GM12878 (cell line): ENCODE results near the gene IL23R. TPM values are rescaled to one million over a fixed set of nuclear protein-coding genes. Genes with fewer than 3 reads are reported as not detected.
A peak's percentile ranks its signal among the peaks of the same experiment; 100 is the strongest.

ENCODE experiments used
- BMI1 ChIP-seq: fragments of 450-650 bp; IDR thresholded peaks from 2 replicates; pipeline ENCODE4 v1.6.1; 2016; ENCODE audit warnings: mild to moderate bottlenecking, moderate library complexity, borderline replicate concordance
- CBX3 ChIP-seq: fragments of 200-600 bp; sonication (generic); IDR thresholded peaks from 2 replicates; pipeline ENCODE4 v1.6.1; 2016; ENCODE audit warnings: low read depth, borderline replicate concordance
- CHD2 ChIP-seq: IDR thresholded peaks from 2 replicates; pipeline ENCODE4 v1.6.1; 2011; ENCODE audit warnings: low read depth, low read length, improper control_type of control experiment, borderline replicate concordance
- CREB1 ChIP-seq: IDR thresholded peaks from 2 replicates; pipeline ENCODE4 v1.6.1; 2012; ENCODE audit warnings: low read depth, mild to moderate bottlenecking, inconsistent platforms
- HDAC2 ChIP-seq: fragments of 200-600 bp; sonication (generic); IDR thresholded peaks from 2 replicates; pipeline ENCODE4 v1.6.1; 2017
- HDGF ChIP-seq: fragments of 450-650 bp; IDR thresholded peaks from 2 replicates; pipeline ENCODE4 v1.6.1; 2016; ENCODE audit warnings: antibody characterized with exemption
- JUNB ChIP-seq: IDR thresholded peaks from 2 replicates; pipeline ENCODE4 v1.6.1; 2016; ENCODE audit warnings: antibody characterized with exemption, mild to moderate bottlenecking
- KAT2A ChIP-seq: conservative IDR thresholded peaks from 2 replicates; pipeline ENCODE4 v1.6.1; 2011; ENCODE audit warnings: low read depth, low read length; ENCODE audit not compliant: control insufficient read depth
- KDM1A ChIP-seq: fragments of 200-600 bp; sonication (generic); IDR thresholded peaks from 2 replicates; pipeline ENCODE4 v1.6.1; 2016; ENCODE audit warnings: borderline replicate concordance
- POLR2AphosphoS5 ChIP-seq: IDR thresholded peaks from 2 replicates; pipeline ENCODE4 v1.6.1; 2011; ENCODE audit warnings: mild to moderate bottlenecking, low read length, inconsistent platforms
- RB1 ChIP-seq: fragments of 450-650 bp; formaldehyde crosslinking; IDR thresholded peaks from 2 replicates; pipeline ENCODE4 v1.6.1; 2017; ENCODE audit warnings: mild to moderate bottlenecking, borderline replicate concordance
- STAT1 ChIP-seq: fragments of 450-650 bp; conservative IDR thresholded peaks from 2 replicates; pipeline ENCODE4 v1.6.1; 2014; ENCODE audit warnings: antibody characterized with exemption, mild to moderate bottlenecking
- SUPT20H ChIP-seq: IDR thresholded peaks from 2 replicates; pipeline ENCODE4 v1.6.1; 2011; ENCODE audit warnings: low read depth, mild to moderate bottlenecking, low read length, moderate library complexity, borderline replicate concordance; ENCODE audit not compliant: control insufficient read depth
- ZBED1 ChIP-seq: IDR thresholded peaks from 2 replicates; pipeline ENCODE4 v1.6.1; 2016; ENCODE audit warnings: borderline replicate concordance
- polyA plus RNA-seq, 11 experiments: library from polyadenylated mRNA; depleted of rRNA in 4 of 11; unstranded in 6 of 11; stranded (reverse) in 5 of 11; fragments of >200 nt; fragmentation: Nextera tagmentation in 4 of 11; fragmentation: Illumina TruSeq in 1 of 11; extraction: Ambion mirVana in 4 of 11; extraction: Trizol in 1 of 11; gene quantifications; 1 replicate in 1 of 11; 2 replicates in 10 of 11; pipeline versions ENCODE4 v1.2.1 to v1.2.3, GENCODE V29; 2011 to 2016; ENCODE audit warnings: inconsistent platforms in 2 of 11, missing spikeins in 2 of 11, low read depth in 1 of 11
- total RNA-seq, 4 experiments: library from RNA; depleted of rRNA in 3 of 4; stranded (reverse); fragments of >200 nt in 3 of 4; fragmentation: Illumina TruSeq in 1 of 4; extraction: Trizol in 1 of 4; gene quantifications; 2 replicates each; pipeline versions ENCODE4 v1.2.1 to v1.2.3, GENCODE V29; 2013 to 2021
- TF ChIP-seq, protein P1 (sequence below), 3 experiments: IDR thresholded peaks in 2 of 3; conservative IDR thresholded peaks in 1 of 3; 2 replicates each; pipeline ENCODE4 v1.5.1; 2011; ENCODE audit warnings: low read depth in 3 of 3, low read length in 3 of 3, mild to moderate bottlenecking in 3 of 3, control low read depth in 2 of 3, moderate library complexity in 2 of 3, inconsistent platforms in 1 of 3, mixed read lengths in 1 of 3; ENCODE audit not compliant: control insufficient read depth in 2 of 3, insufficient read depth in 1 of 3; ENCODE audit errors: extremely low read depth in 1 of 3
- TF ChIP-seq, protein P2 (sequence below): fragments of 450-650 bp; IDR thresholded peaks from 2 replicates; pipeline ENCODE4 v1.6.1; 2014; ENCODE audit warnings: mild to moderate bottlenecking
- TF ChIP-seq, protein P3 (sequence below): IDR thresholded peaks from 2 replicates; pipeline ENCODE4 v1.6.1; 2012; ENCODE audit warnings: low read depth, low read length, improper control_type of control experiment
- TF ChIP-seq, protein P4 (sequence below): IDR thresholded peaks from 2 replicates; pipeline ENCODE4 v1.6.1; 2011; ENCODE audit warnings: mild to moderate bottlenecking, low read depth, low read length, moderate library complexity; ENCODE audit not compliant: insufficient replicate concordance
- TF ChIP-seq, protein P5 (sequence below): fragments of 450-650 bp; formaldehyde crosslinking; IDR thresholded peaks from 2 replicates; pipeline ENCODE4 v1.4.0; 2020; ENCODE audit warnings: mild to moderate bottlenecking, moderate library complexity
- TF ChIP-seq, protein P6 (sequence below): fragments of 450-650 bp; IDR thresholded peaks from 2 replicates; pipeline ENCODE4 v1.6.1; 2017; ENCODE audit warnings: mild to moderate bottlenecking, low read depth, inconsistent platforms; ENCODE audit not compliant: poor library complexity, severe bottlenecking

IL23R gene
- total and polyA plus RNA-seq, 10 of the 15 experiments (the other 5 are each of a cell fraction or from before 2014, with no cell fraction given): 0.16 to 6.4 (median 0.59) TPM

DNA sequence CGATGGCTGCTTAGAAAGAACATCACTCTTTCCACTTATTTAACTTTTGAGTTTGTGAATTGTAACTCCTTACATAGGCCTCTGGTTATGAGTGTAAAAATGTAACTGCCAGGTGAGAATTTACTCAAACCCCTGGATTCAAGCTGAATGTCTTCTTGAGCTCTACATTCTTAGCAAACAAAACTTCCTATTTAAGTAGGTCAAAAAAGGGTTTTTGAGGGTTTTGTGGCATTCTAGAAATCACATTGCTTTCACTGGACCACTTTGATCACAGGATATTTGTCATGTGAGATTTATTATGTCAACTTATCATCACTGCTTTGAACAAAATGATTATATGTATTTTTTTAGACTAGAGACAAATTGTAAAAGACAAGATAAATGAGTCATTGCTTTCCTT is 5.7 kb downstream of the IL23R start (continued):
- TF ChIP-seq, protein P1, sequence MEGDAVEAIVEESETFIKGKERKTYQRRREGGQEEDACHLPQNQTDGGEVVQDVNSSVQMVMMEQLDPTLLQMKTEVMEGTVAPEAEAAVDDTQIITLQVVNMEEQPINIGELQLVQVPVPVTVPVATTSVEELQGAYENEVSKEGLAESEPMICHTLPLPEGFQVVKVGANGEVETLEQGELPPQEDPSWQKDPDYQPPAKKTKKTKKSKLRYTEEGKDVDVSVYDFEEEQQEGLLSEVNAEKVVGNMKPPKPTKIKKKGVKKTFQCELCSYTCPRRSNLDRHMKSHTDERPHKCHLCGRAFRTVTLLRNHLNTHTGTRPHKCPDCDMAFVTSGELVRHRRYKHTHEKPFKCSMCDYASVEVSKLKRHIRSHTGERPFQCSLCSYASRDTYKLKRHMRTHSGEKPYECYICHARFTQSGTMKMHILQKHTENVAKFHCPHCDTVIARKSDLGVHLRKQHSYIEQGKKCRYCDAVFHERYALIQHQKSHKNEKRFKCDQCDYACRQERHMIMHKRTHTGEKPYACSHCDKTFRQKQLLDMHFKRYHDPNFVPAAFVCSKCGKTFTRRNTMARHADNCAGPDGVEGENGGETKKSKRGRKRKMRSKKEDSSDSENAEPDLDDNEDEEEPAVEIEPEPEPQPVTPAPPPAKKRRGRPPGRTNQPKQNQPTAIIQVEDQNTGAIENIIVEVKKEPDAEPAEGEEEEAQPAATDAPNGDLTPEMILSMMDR (IDR thresholded peaks at IDR 0.05 in 2 of 3, conservative IDR thresholded peaks at IDR 0.05 in 1 of 3; ENCODE audit: control insufficient read depth in 2 of 3, extremely low read depth in 1 of 3, insufficient read depth in 1 of 3, low read depth in 3 of 3, low read length in 3 of 3): no peak
- no peak for TF ChIP-seq CBX3
- TF ChIP-seq, protein P2, sequence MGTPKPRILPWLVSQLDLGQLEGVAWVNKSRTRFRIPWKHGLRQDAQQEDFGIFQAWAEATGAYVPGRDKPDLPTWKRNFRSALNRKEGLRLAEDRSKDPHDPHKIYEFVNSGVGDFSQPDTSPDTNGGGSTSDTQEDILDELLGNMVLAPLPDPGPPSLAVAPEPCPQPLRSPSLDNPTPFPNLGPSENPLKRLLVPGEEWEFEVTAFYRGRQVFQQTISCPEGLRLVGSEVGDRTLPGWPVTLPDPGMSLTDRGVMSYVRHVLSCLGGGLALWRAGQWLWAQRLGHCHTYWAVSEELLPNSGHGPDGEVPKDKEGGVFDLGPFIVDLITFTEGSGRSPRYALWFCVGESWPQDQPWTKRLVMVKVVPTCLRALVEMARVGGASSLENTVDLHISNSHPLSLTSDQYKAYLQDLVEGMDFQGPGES: no peak
- TF ChIP-seq KDM1A: no peak
- TF ChIP-seq, protein P3, sequence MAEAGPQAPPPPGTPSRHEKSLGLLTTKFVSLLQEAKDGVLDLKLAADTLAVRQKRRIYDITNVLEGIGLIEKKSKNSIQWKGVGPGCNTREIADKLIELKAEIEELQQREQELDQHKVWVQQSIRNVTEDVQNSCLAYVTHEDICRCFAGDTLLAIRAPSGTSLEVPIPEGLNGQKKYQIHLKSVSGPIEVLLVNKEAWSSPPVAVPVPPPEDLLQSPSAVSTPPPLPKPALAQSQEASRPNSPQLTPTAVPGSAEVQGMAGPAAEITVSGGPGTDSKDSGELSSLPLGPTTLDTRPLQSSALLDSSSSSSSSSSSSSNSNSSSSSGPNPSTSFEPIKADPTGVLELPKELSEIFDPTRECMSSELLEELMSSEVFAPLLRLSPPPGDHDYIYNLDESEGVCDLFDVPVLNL: no peak
- no peak for TF ChIP-seq HDAC2
- TF ChIP-seq, protein P4, sequence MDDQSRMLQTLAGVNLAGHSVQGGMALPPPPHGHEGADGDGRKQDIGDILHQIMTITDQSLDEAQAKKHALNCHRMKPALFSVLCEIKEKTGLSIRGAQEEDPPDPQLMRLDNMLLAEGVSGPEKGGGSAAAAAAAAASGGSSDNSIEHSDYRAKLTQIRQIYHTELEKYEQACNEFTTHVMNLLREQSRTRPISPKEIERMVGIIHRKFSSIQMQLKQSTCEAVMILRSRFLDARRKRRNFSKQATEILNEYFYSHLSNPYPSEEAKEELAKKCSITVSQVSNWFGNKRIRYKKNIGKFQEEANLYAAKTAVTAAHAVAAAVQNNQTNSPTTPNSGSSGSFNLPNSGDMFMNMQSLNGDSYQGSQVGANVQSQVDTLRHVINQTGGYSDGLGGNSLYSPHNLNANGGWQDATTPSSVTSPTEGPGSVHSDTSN: no peak
- TF ChIP-seq BMI1: peak; percentile 29; the same call in 1 of the 2 replicates
- TF ChIP-seq, protein P5, sequence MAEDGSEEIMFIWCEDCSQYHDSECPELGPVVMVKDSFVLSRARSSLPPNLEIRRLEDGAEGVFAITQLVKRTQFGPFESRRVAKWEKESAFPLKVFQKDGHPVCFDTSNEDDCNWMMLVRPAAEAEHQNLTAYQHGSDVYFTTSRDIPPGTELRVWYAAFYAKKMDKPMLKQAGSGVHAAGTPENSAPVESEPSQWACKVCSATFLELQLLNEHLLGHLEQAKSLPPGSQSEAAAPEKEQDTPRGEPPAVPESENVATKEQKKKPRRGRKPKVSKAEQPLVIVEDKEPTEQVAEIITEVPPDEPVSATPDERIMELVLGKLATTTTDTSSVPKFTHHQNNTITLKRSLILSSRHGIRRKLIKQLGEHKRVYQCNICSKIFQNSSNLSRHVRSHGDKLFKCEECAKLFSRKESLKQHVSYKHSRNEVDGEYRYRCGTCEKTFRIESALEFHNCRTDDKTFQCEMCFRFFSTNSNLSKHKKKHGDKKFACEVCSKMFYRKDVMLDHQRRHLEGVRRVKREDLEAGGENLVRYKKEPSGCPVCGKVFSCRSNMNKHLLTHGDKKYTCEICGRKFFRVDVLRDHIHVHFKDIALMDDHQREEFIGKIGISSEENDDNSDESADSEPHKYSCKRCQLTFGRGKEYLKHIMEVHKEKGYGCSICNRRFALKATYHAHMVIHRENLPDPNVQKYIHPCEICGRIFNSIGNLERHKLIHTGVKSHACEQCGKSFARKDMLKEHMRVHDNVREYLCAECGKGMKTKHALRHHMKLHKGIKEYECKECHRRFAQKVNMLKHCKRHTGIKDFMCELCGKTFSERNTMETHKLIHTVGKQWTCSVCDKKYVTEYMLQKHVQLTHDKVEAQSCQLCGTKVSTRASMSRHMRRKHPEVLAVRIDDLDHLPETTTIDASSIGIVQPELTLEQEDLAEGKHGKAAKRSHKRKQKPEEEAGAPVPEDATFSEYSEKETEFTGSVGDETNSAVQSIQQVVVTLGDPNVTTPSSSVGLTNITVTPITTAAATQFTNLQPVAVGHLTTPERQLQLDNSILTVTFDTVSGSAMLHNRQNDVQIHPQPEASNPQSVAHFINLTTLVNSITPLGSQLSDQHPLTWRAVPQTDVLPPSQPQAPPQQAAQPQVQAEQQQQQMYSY (CRISPR knock-in tag): no peak
- TF ChIP-seq JUNB: peak; percentile 99
- TF ChIP-seq, protein P6, sequence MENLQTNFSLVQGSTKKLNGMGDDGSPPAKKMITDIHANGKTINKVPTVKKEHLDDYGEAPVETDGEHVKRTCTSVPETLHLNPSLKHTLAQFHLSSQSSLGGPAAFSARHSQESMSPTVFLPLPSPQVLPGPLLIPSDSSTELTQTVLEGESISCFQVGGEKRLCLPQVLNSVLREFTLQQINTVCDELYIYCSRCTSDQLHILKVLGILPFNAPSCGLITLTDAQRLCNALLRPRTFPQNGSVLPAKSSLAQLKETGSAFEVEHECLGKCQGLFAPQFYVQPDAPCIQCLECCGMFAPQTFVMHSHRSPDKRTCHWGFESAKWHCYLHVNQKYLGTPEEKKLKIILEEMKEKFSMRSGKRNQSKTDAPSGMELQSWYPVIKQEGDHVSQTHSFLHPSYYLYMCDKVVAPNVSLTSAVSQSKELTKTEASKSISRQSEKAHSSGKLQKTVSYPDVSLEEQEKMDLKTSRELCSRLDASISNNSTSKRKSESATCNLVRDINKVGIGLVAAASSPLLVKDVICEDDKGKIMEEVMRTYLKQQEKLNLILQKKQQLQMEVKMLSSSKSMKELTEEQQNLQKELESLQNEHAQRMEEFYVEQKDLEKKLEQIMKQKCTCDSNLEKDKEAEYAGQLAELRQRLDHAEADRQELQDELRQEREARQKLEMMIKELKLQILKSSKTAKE: peak; percentile 25
- no peak for TF ChIP-seq HDGF
- no peak for TF ChIP-seq CHD2
- TF ChIP-seq SUPT20H: no peak
- peak; percentile 61; the same call in 1 of the 2 replicates for TF ChIP-seq CREB1
- no peak for TF ChIP-seq STAT1
- TF ChIP-seq RB1: no peak
- no peak for TF ChIP-seq POLR2AphosphoS5
- TF ChIP-seq ZBED1: peak; percentile 94
- TF ChIP-seq KAT2A: no peak
